Sigmoid colon (tissue), 4 donors: ENCODE measurements around the gene ASCL2.

ENCODE experiments used
- EP300 ChIP-seq, 4 donors: sonication (generic); formaldehyde crosslinking; IDR thresholded peaks; one replicate each; pipeline ENCODE4 v1.6.1; 2017; ENCODE audit warnings: antibody characterized with exemption in 4 of 4
- TF ChIP-seq, protein P1 (sequence below), 4 experiments: fragments of 450-650 bp in 3 of 4; fragments of 200-600 bp in 1 of 4; IDR thresholded peaks; one replicate each; pipeline ENCODE4 v1.5.1; 2016 to 2019; ENCODE audit warnings: antibody characterized with exemption in 4 of 4, mild to moderate bottlenecking in 3 of 4, moderate library complexity in 2 of 4

DNA sequence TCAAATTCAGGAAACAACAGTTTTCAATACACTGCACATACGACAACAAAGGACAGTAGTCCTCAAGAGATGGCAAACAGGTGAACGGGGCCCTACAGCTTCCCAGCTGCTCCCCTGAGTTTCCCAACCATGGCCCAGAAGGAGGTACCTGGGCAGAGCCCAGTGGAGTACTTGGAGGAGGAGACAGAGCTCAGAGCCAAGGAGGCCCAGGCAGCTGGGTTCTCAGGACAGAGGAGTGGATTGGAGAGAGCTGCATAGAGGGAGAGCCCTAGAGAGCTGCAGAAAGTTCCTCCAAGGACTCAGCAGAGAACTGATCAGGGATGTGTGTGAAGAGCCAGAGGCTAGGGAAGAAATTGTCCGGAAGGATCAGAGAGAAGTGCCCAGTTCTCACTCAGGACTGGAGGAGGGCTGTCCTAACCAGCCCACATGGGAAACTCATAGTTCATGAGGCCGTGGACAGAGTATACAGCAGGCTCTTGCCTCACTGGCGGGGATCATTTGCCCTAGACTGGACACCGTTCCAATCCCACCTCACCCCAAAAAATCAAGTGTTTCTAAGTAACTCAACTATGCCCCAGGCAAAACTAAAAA is 7.6 kb upstream of the ASCL2 start:
- TF ChIP-seq, protein P1, sequence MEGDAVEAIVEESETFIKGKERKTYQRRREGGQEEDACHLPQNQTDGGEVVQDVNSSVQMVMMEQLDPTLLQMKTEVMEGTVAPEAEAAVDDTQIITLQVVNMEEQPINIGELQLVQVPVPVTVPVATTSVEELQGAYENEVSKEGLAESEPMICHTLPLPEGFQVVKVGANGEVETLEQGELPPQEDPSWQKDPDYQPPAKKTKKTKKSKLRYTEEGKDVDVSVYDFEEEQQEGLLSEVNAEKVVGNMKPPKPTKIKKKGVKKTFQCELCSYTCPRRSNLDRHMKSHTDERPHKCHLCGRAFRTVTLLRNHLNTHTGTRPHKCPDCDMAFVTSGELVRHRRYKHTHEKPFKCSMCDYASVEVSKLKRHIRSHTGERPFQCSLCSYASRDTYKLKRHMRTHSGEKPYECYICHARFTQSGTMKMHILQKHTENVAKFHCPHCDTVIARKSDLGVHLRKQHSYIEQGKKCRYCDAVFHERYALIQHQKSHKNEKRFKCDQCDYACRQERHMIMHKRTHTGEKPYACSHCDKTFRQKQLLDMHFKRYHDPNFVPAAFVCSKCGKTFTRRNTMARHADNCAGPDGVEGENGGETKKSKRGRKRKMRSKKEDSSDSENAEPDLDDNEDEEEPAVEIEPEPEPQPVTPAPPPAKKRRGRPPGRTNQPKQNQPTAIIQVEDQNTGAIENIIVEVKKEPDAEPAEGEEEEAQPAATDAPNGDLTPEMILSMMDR (IDR thresholded peaks at IDR 0.05) = no peak
- TF ChIP-seq EP300 (IDR thresholded peaks at IDR 0.05) = no peak
